Measurements from ENCODE around the gene TACR2.
A peak's percentile ranks its signal among the peaks of the same experiment; 100 is the strongest.

TACR2 gene

DNA sequence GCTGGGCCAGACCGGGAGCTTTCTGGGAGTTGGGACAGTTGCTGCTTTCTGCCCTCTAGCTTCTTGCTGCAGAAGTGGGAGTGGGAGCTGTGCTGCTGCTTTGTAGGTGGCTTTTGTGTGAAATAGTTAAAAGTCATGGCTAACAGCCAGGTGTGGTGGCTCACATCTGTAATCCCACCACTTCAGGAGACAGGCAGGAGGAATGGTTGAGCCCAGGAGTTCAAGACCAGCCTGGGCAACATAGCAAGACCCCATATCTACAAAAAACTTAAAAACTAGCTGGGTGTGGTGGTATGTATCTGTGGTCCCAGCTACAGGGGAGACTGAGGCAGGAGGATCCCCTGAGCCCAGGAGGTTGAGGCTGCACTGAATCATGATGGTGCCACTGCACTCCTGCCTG is 13.7 kb downstream of the TACR2 start:
- DNase-seq (ENCODE audit: low read depth in 3 of 3): no peak

DNA sequence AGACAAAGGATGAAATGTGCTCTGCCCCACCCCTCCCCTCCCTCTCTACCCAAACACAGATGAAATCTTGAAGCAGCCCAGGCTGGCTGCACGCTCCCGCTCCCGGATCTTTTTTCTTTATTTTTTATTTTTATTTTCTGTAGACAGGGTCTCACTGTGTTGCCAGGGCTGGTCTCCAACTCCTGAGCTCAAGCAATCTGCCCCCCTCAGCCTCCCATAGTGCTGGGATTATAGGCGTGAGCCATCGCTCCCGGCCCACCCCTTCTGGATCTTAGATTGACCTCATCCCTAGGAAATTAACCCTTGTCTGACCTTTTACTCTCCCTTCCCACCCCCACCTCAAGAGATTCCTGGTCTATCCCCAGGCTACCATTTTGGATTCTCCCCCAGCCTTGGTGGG is 14.3 kb downstream of the TACR2 start:
- no peak for DNase-seq (ENCODE audit: low read depth in 3 of 3)

DNA sequence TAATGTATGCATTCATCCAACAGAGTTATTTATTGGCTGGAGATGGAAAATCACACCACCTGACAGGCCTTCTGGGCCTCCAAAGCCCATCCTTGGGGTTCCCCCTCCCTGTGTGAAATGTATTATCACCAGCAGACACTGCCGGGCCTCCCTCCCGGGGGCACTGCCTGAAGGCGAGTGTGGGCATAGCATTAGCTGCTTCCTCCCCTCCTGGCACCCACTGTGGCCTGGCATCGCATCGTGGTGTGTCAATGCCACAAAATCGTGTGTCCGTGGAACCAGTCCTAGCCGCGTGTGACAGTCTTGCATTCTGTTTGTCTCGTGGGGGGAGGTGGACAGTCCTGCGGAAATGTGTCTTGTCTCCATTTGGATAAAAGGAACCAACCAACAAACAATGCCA is 15.3 kb downstream of the TACR2 start:
- no peak for DNase-seq (ENCODE audit: low read depth in 3 of 3)

DNA sequence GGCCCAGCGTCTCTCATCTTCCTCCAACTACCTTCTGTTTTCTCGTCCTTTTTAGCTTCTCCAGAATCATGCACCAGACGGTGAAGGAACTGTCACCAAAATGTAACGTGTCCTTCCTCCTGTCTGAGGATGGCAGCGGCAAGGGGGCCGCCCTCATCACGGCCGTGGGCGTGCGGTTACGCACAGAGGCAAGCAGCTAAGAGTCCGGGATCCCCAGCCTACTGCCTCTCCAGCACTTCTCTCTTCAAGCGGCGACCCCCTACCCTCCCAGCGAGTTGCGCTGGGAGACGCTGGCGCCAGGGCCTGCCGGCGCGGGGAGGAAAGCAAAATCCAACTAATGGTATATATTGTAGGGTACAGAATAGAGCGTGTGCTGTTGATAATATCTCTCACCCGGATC is 15.8 kb downstream of the TACR2 start:
- no peak for DNase-seq (ENCODE audit: low read depth in 3 of 3)

GRCh38 chr10:69398466-69398865 is 18.3 kb downstream of the TACR2 start:
- DNase-seq (ENCODE audit: low read depth in 3 of 3): no peak

- no peak for DNase-seq (ENCODE audit: low read depth in 3 of 3)
These were observed 18.7 kb downstream of the TACR2 start for GRCh38 chr10:69397972-69398371.

- DNase-seq (ENCODE audit: low read depth in 3 of 3): no peak
These were observed 22.7 kb downstream of the TACR2 start for GRCh38 chr10:69394020-69394419.

DNA sequence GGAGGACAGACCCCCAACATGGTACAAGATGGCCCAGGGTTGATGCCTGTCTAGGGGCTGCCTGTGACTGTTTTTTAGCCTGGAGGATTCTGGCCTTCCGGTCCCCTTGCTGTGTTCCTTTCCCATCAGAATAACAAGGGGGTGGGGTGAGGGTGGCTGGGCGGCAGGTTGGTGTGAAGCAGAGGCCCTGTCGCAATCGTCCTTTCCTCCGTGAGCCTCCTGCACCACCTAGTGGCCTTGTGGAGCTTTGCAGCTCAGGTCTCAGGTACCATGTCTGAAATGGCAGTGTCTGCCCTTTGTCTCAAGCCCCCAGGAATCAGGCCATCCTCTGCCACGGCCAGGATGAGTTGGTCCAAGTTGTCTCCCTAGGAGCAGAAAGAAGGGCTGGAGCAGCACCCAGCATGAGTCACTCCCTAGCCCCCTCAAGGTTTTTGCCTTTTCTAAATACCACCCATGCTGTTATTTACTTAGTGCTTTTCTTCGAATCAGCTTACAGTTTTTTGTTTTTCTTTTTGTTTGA is 24.2 kb downstream of the TACR2 start:
- peak; percentile 47 to 72 (median 60) for DNase-seq (ENCODE audit: low read depth in 3 of 3)

- no peak for DNase-seq (ENCODE audit: low read depth in 3 of 3)
These were observed 25.6 kb downstream of the TACR2 start for GRCh38 chr10:69391158-69391557.

DNA sequence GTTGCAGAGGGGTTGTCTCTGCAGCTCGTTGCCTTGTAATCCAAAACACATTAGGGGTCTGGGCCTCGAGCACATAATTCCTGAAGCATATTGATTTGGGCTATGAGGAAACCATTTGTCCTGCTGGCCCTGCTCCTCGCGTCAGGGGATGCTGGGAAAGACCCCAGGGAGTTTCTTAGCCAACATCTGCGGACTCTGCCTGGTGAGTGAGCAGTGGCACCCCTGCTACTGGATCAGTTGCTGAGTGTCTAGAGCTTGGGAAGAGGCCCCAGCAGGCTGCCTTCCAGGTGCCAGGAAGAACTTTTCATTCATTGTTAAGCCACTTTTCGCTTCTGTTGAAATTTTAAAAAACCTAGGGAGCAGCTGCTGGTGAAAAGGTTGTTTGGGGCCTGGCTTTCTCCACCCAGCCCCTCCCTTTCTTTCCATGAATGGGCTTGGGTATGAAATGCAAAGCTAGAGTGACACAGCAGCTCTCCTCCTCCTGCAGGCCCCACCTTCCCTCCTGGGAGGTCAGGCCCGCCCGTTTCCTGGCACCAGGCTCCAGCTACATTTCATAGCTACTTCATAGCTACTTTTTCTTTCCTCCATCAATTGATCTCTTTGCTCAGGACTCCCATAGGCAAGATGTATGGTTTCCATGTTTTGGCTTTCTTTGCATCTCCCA is 26.8 kb downstream of the TACR2 start:
- no peak for DNase-seq (ENCODE audit: low read depth in 3 of 3)

DNA sequence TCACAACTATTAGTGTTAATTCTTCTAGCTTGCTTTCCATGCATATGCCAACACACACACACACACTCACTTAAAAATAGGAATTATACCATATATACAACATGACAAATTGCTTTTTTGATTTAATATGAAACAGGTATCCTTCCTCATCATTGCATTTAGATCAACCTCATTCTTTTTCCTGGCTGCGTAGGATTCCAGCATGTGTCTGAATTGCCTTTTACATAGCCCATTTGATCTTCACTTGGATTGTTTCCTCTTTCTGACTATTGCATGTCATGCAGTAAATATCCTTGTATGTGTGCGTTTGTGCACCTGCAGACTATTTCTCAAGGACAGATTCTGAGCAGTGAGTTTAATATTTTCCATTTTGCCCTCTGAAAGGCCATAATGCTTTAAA is 28.2 kb downstream of the TACR2 start:
- DNase-seq (ENCODE audit: low read depth in 3 of 3): no peak

DNA sequence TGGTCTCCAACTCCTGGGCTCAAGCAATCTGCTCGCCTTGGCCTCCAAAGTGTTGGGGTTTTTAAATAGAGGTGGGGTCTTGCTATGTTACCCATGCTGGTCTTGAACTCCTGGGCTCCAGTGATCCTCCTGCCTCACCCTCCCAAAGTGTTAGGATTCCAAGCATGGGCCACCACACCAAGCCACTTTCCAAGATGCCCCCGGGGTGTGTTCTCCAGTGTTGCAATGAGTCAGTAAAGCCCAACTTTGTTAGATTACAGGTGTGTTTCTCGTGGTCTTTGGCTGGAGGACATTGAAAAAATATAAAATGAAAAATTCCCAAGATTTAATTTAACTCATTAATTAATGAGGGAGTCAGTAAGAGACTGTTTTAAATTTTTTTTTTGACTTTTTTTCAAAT is 29.2 kb downstream of the TACR2 start:
- no peak for DNase-seq (ENCODE audit: low read depth in 3 of 3)

GRCh38 chr10:69385454-69386350 is 31.0 kb downstream of the TACR2 start:
- DNase-seq (ENCODE audit: low read depth in 3 of 3): no peak

GRCh38 chr10:69384320-69384719 is 32.4 kb downstream of the TACR2 start:
- no peak for DNase-seq (ENCODE audit: low read depth in 3 of 3)

GRCh38 chr10:69383558-69383957 is 33.2 kb downstream of the TACR2 start:
- DNase-seq (ENCODE audit: low read depth in 3 of 3): no peak

- DNase-seq (ENCODE audit: low read depth in 3 of 3): no peak
These were observed 34.2 kb downstream of the TACR2 start for GRCh38 chr10:69382382-69383117.

GRCh38 chr10:69379800-69380199 is 36.9 kb downstream of the TACR2 start:
- no peak for DNase-seq (ENCODE audit: low read depth in 3 of 3)

DNA sequence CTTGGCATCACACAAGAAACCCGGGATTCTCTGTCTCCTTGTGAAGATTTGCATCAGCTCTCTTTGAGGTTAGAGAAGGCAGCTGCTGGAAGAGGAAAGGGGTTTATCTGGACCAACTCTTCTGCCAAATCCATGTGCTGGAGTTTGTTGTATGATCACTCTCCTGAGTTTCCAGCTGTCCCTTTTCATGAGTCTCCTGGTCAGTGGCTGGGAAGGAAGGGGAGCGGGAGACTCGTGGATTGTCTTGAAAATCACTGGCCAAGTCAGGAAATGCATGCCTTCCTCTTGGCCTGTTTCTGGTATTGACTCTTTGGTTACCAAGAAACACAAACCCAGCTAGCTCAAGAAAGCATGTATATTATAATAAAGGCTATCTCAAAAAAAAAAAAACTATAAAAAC is 38.8 kb downstream of the TACR2 start:
- DNase-seq (ENCODE audit: low read depth in 3 of 3): no peak

DNA sequence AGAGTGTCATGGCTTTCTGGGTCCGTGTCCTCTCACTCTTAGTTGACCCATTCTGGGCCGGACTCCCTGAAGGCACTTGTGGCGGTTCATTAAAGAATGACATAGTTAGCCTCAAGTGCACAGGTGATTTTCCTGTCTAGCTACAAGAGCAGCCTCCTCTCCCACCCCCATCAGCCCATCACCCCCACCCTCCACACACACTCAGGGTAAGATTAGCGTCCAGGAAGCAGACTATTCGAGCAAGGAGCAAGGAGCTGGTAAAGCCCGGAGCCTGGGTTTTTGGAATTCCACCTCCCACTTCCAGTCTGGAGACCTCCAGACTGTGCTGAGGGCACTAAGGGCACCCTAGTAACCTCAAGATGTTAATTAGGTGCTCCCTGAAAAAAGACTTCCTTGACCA is 39.5 kb downstream of the TACR2 start:
- no peak for DNase-seq (ENCODE audit: low read depth in 3 of 3)

- DNase-seq (ENCODE audit: low read depth in 3 of 3): no peak
These were observed 40.1 kb downstream of the TACR2 start for GRCh38 chr10:69376662-69377061.

GRCh38 chr10:69375307-69376151 is 41.2 kb downstream of the TACR2 start:
- DNase-seq (ENCODE audit: low read depth in 3 of 3): no peak
